Measurements from ENCODE around the gene GPR143. TPM values are rescaled to one million over a fixed set of nuclear protein-coding genes. Genes with fewer than 3 reads are reported as not detected.

The GPR143 gene
- total and polyA plus RNA-seq, 2 experiments from 2014 or later: 3.2 to 9.8 TPM

DNA sequence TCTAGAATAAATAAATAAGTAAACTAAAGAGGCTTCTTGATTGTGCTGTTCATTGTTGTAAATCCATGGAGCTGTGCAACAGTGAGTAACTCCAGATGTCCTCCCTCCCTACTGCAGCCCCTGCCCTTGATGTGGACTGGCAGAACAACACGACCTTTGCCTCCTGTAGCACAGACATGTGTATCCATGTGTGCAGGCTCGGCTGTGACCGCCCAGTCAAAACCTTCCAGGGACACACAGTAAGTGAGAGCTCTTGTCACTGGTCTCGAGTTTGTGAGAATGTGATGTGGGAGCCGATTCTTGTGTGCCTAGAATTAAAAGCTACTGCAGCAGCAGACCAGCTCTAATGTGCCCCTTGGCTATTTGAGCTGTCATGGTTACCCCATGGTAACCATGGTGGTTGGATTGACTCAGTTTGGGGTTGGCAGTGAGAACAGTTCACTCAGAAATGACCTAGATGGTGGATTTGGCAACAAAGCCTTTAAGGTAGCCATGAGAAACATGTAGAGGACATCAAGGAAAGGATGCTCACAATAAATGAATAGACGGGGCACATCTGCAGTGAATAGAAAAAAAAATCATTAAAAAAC, 60.7 kb downstream of the GPR143 start:
- WGBS (ENCODE audit: low lambda C conversion rate, missing lambda C conversion rate): 74% methylated on average over 6 of the region's 6 CpGs
- Histone ChIP-seq H3K36me3 (replicated peaks; ENCODE audit: insufficient read depth, low read depth) (no peaks in the 10 kb centered on the region), H3K9me3 (ENCODE audit: low read depth) (no peaks in the 10 kb centered on the region), H3K9me2 (replicated peaks; ENCODE audit: insufficient read depth) (no peaks in the 10 kb centered on the region), H3K27me3 (no peaks in the 10 kb centered on the region), H4K20me1 (ENCODE audit: insufficient read depth, poor library complexity, severe bottlenecking) (no peaks in the 10 kb centered on the region), H3K4me2 (no peak overlapping the region), H3K79me2 (no peaks in the 10 kb centered on the region), H3K4me1 (ENCODE audit: insufficient read depth) (no peaks in the 10 kb centered on the region), H2AFZ (no peak overlapping the region), H3K27ac (no peak overlapping the region), H3K4me3 (no peak overlapping the region)
- DNase-seq (ENCODE audit: low spot score): no peak
- TF ChIP-seq, protein P1, sequence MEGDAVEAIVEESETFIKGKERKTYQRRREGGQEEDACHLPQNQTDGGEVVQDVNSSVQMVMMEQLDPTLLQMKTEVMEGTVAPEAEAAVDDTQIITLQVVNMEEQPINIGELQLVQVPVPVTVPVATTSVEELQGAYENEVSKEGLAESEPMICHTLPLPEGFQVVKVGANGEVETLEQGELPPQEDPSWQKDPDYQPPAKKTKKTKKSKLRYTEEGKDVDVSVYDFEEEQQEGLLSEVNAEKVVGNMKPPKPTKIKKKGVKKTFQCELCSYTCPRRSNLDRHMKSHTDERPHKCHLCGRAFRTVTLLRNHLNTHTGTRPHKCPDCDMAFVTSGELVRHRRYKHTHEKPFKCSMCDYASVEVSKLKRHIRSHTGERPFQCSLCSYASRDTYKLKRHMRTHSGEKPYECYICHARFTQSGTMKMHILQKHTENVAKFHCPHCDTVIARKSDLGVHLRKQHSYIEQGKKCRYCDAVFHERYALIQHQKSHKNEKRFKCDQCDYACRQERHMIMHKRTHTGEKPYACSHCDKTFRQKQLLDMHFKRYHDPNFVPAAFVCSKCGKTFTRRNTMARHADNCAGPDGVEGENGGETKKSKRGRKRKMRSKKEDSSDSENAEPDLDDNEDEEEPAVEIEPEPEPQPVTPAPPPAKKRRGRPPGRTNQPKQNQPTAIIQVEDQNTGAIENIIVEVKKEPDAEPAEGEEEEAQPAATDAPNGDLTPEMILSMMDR (IDR thresholded peaks at IDR 0.05; ENCODE audit: poor library complexity): no peak
- TF ChIP-seq EZH2 (IDR thresholded peaks at IDR 0.05; ENCODE audit: borderline replicate concordance) (no peak), EZH2phosphoT487 (IDR thresholded peaks at IDR 0.05; ENCODE audit: low read depth, severe bottlenecking, unreplicated experiment) (no peak)

DNA sequence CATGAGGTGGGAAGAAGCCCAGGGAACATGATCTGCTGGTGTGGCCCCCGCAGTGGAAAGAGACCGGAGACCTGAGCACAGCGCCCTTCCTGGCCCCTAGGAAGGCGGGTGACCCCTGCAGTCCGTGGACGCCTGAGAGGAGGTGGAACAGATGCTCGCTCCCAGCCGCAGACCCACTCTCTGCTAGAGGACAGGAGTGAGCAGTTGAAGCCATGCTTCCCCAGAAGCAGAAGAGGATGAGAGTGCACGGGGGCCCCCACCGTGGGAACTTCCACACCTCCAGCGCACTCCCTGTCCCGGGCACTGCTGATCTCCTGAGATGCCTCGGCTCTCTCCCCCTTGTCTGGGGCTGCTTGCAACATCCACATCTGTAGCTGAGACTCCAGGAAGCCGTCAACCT, 62.2 kb downstream of the GPR143 start:
- Histone ChIP-seq H3K4me1 (ENCODE audit: insufficient read depth) (no peaks in the 10 kb centered on the region), H2AFZ (no peak overlapping the region), H3K79me2 (no peaks in the 10 kb centered on the region), H3K4me2 (no peak overlapping the region), H3K27me3 (no peaks in the 10 kb centered on the region), H3K27ac (no peak overlapping the region), H3K36me3 (replicated peaks; ENCODE audit: insufficient read depth, low read depth) (no peaks in the 10 kb centered on the region), H3K9me3 (ENCODE audit: low read depth) (no peaks in the 10 kb centered on the region), H3K9me2 (replicated peaks; ENCODE audit: insufficient read depth) (no peaks in the 10 kb centered on the region), H3K4me3 (no peak overlapping the region), H4K20me1 (ENCODE audit: insufficient read depth, poor library complexity, severe bottlenecking) (no peaks in the 10 kb centered on the region)
- no peak for TF ChIP-seq EZH2phosphoT487 (IDR thresholded peaks at IDR 0.05; ENCODE audit: low read depth, severe bottlenecking, unreplicated experiment)
- TF ChIP-seq EZH2 (IDR thresholded peaks at IDR 0.05; ENCODE audit: borderline replicate concordance): no peak
- TF ChIP-seq, protein P1 (IDR thresholded peaks at IDR 0.05; ENCODE audit: poor library complexity): no peak
- no peak for DNase-seq (ENCODE audit: low spot score)
- WGBS (ENCODE audit: low lambda C conversion rate, missing lambda C conversion rate): 90% methylated on average over 12 of the region's 14 CpGs

DNA sequence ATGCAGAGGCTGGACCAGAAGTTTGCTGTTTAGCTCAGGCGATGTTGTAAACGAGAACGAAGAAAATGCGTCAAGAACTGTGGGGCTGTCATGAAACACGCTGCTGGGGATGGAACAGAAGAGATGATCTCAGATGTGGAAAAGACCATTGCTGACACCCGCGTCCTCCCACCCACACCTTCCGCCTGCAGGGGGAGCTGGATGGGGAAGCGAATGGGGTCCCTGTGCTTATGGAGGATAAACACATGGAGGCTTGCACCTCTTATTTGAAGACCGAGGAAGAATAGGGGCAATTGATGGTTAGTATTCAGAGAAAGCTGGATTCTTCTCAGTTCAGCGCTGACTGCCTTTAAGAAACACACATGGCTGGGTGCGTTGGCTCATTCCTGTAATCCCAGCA, 63.9 kb downstream of the GPR143 start:
- Histone ChIP-seq H3K9me2 (replicated peaks; ENCODE audit: insufficient read depth) (no peaks in the 10 kb centered on the region), H3K27me3 (no peaks in the 10 kb centered on the region), H4K20me1 (ENCODE audit: insufficient read depth, poor library complexity, severe bottlenecking) (no peaks in the 10 kb centered on the region), H3K9me3 (ENCODE audit: low read depth) (no peaks in the 10 kb centered on the region), H3K36me3 (replicated peaks; ENCODE audit: insufficient read depth, low read depth) (no peaks in the 10 kb centered on the region), H3K79me2 (no peaks in the 10 kb centered on the region), H2AFZ (no peak overlapping the region), H3K4me1 (ENCODE audit: insufficient read depth) (no peaks in the 10 kb centered on the region), H3K4me2 (no peak overlapping the region), H3K4me3 (no peak overlapping the region), H3K27ac (no peak overlapping the region)
- WGBS (ENCODE audit: low lambda C conversion rate, missing lambda C conversion rate): 88% methylated on average over 12 of the region's 12 CpGs
- no peak for DNase-seq (ENCODE audit: low spot score)
- TF ChIP-seq, protein P1 (IDR thresholded peaks at IDR 0.05; ENCODE audit: poor library complexity): no peak
- TF ChIP-seq EZH2phosphoT487 (IDR thresholded peaks at IDR 0.05; ENCODE audit: low read depth, severe bottlenecking, unreplicated experiment) (no peak), EZH2 (IDR thresholded peaks at IDR 0.05; ENCODE audit: borderline replicate concordance) (no peak)

Data from hepatocyte (in vitro differentiated cells).